HepG2 (cell line): ENCODE results near the gene FAM50A. TPM values are rescaled to one million over a fixed set of nuclear protein-coding genes. Genes with fewer than 3 reads are reported as not detected.

Experiments used
- ARNTL ChIP-seq: sonication (generic); formaldehyde crosslinking; IDR thresholded peaks from 2 replicates; pipeline ENCODE4 v1.4.0; 2020; ENCODE audit warnings: mild to moderate bottlenecking, missing genetic modification reagents
- CENPBD1 ChIP-seq: sonication (generic); formaldehyde crosslinking; IDR thresholded peaks from 2 replicates; pipeline ENCODE4 v1.8.0; 2022; ENCODE audit warnings: missing genetic modification reagents, low read depth, mild to moderate bottlenecking, borderline replicate concordance
- FLYWCH1 ChIP-seq: sonication (generic); formaldehyde crosslinking; IDR thresholded peaks from 2 replicates; pipeline ENCODE4 v1.8.1; 2023; ENCODE audit warnings: mild to moderate bottlenecking, missing genetic modification reagents
- FOXA3 ChIP-seq: IDR thresholded peaks from 2 replicates; pipeline ENCODE4 v1.6.1; 2016; ENCODE audit warnings: missing genetic modification reagents, missing compliant biosample characterization
- HDAC2 ChIP-seq: sonication (generic); formaldehyde crosslinking; IDR thresholded peaks from 2 replicates; pipeline ENCODE4 v1.4.0; 2020; ENCODE audit warnings: missing genetic modification reagents
- KDM1A ChIP-seq: IDR thresholded peaks from 2 replicates; pipeline ENCODE4 v1.6.1; 2016; ENCODE audit warnings: missing compliant biosample characterization
- MAX ChIP-seq: IDR thresholded peaks from 2 replicates; pipeline ENCODE4 v1.6.1; 2012; ENCODE audit warnings: inconsistent platforms
- RORA ChIP-seq: sonication (generic); formaldehyde crosslinking; IDR thresholded peaks from 2 replicates; pipeline ENCODE4 v1.5.0; 2020; ENCODE audit warnings: mild to moderate bottlenecking, missing genetic modification reagents, moderate library complexity
- SMYD3 ChIP-seq: sonication (generic); formaldehyde crosslinking; IDR thresholded peaks from 2 replicates; pipeline ENCODE4 v1.8.1; 2023; ENCODE audit warnings: mild to moderate bottlenecking, missing genetic modification reagents
- ZBTB37 ChIP-seq: sonication (generic); formaldehyde crosslinking; IDR thresholded peaks from 2 replicates; pipeline ENCODE4 v1.4.0; 2020; ENCODE audit warnings: mild to moderate bottlenecking, missing genetic modification reagents
- ZNF547 ChIP-seq: sonication (generic); formaldehyde crosslinking; IDR thresholded peaks from 2 replicates; pipeline ENCODE4 v1.5.1; 2020; ENCODE audit warnings: mild to moderate bottlenecking, missing genetic modification reagents
- ZNF563 ChIP-seq: sonication (generic); formaldehyde crosslinking; IDR thresholded peaks from 2 replicates; pipeline ENCODE4 v1.8.0; 2022; ENCODE audit warnings: mild to moderate bottlenecking, moderate library complexity, missing genetic modification reagents
- ZNF672 ChIP-seq: sonication (generic); formaldehyde crosslinking; IDR thresholded peaks from 2 replicates; pipeline ENCODE4 v1.8.1; 2022; ENCODE audit warnings: missing genetic modification reagents
- ZNF777 ChIP-seq: sonication (generic); formaldehyde crosslinking; IDR thresholded peaks from 2 replicates; pipeline ENCODE4 v1.4.0; 2020; ENCODE audit warnings: missing genetic modification reagents
- ZNF83 ChIP-seq: sonication (generic); formaldehyde crosslinking; IDR thresholded peaks from 2 replicates; pipeline ENCODE4 v1.4.0; 2020; ENCODE audit warnings: missing genetic modification reagents, mild to moderate bottlenecking, borderline replicate concordance
- ZSCAN30 ChIP-seq: sonication (generic); formaldehyde crosslinking; IDR thresholded peaks from 2 replicates; pipeline ENCODE4 v1.5.0; 2020; ENCODE audit warnings: mild to moderate bottlenecking, missing genetic modification reagents
- ZSCAN9 ChIP-seq: IDR thresholded peaks from 2 replicates; pipeline ENCODE4 v1.6.1; 2016; ENCODE audit warnings: borderline replicate concordance
- polyA plus RNA-seq, 8 experiments: library from polyadenylated mRNA; depleted of rRNA in 3 of 8; stranded (reverse) in 7 of 8; unstranded in 1 of 8; fragments of >200 nt; fragmentation: Illumina TruSeq in 4 of 8; extraction: Trizol in 4 of 8; gene quantifications; 2 replicates each; pipeline versions ENCODE4 v1.2.1 to v1.2.3, GENCODE V29; 2011 to 2016; ENCODE audit warnings: low read depth in 4 of 8, missing spikeins in 1 of 8, mixed read lengths in 1 of 8; ENCODE audit not compliant: insufficient read depth in 1 of 8
- total RNA-seq, 5 experiments: library from RNA; depleted of rRNA; stranded (reverse); fragments of >200 nt; fragmentation: Illumina TruSeq; extraction: Trizol; gene quantifications; 2 replicates each; pipeline ENCODE4 v1.2.3, GENCODE V29; 2016; ENCODE audit warnings: low read depth in 1 of 5
- TF ChIP-seq, protein P1 (sequence below): sonication (generic); formaldehyde crosslinking; conservative IDR thresholded peaks from 2 replicates; pipeline ENCODE4 v1.4.0; 2020; ENCODE audit warnings: missing genetic modification reagents
- TF ChIP-seq, protein P2 (sequence below): IDR thresholded peaks from 2 replicates; pipeline ENCODE4 v1.6.1; 2016; ENCODE audit warnings: missing biosample characterization, missing genetic modification reagents, low read depth

Gene FAM50A
- total and polyA plus RNA-seq, 2 of the 13 experiments (the other 11 are each of a cell fraction or from before 2014, with no cell fraction given), result 30.7 to 40.7 TPM

GRCh38 chrX:154398668-154399526 lies 45.0 kb upstream of the FAM50A start (continued):
- TF ChIP-seq, protein P1, sequence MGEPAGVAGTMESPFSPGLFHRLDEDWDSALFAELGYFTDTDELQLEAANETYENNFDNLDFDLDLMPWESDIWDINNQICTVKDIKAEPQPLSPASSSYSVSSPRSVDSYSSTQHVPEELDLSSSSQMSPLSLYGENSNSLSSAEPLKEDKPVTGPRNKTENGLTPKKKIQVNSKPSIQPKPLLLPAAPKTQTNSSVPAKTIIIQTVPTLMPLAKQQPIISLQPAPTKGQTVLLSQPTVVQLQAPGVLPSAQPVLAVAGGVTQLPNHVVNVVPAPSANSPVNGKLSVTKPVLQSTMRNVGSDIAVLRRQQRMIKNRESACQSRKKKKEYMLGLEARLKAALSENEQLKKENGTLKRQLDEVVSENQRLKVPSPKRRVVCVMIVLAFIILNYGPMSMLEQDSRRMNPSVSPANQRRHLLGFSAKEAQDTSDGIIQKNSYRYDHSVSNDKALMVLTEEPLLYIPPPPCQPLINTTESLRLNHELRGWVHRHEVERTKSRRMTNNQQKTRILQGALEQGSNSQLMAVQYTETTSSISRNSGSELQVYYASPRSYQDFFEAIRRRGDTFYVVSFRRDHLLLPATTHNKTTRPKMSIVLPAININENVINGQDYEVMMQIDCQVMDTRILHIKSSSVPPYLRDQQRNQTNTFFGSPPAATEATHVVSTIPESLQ, result no peak
- peak; percentile 51; the same call in 1 of the 2 replicates for TF ChIP-seq ZNF777 (CRISPR knock-in tag)
- TF ChIP-seq ZSCAN30 (CRISPR knock-in tag), result peak; percentile 62; the same call in 1 of the 2 replicates
- TF ChIP-seq FLYWCH1 (CRISPR knock-in tag), result no peak
- TF ChIP-seq ZNF83 (CRISPR knock-in tag), result no peak
- TF ChIP-seq, protein P2, sequence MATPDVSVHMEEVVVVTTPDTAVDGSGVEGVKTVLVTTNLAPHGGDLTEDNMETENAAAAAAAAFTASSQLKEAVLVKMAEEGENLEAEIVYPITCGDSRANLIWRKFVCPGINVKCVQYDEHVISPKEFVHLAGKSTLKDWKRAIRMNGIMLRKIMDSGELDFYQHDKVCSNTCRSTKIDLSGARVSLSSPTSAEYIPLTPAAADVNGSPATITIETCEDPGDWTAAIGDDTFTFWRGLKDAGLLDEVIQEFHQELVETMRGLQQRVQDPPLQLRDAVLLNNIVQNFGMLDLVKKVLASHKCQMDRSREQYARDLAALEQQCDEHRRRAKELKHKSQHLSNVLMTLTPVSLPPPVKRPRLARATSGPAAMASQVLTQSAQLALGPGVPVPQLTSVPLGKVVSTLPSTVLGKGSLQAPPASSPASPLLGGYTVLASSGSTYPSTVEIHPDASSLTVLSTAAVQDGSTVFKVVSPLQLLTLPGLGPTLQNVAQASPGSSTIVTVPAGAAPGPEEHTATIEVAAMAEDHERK (CRISPR knock-in tag), result no peak
- TF ChIP-seq KDM1A, result no peak
- TF ChIP-seq ZNF563 (CRISPR knock-in tag), result no peak; the same call in 1 of the 2 replicates
- TF ChIP-seq ZNF547, result no peak
- TF ChIP-seq FOXA3 (CRISPR knock-in tag), result no peak
- TF ChIP-seq MAX, result peak; percentile 89
- TF ChIP-seq ZNF672 (CRISPR knock-in tag), result no peak
- no peak for TF ChIP-seq ZBTB37 (CRISPR knock-in tag)
- TF ChIP-seq RORA (CRISPR knock-in tag), result no peak
- TF ChIP-seq HDAC2, result no peak
- TF ChIP-seq CENPBD1 (CRISPR knock-in tag), result no peak; the same call in 1 of the 2 replicates
- TF ChIP-seq ARNTL (CRISPR knock-in tag), result peak; percentile 39; the same call in 1 of the 2 replicates
- no peak for TF ChIP-seq ZSCAN9 (CRISPR knock-in tag)
- no peak for TF ChIP-seq SMYD3 (CRISPR knock-in tag)
